ENCODE data around the gene AVPR2.

Gene AVPR2

GRCh38 chrX:153953892-153954557 lies 49.6 kb downstream of the AVPR2 start:
- no peak for DNase-seq

GRCh38 chrX:153954558-153955227 lies 50.2 kb downstream of the AVPR2 start:
- DNase-seq: no peak

GRCh38 chrX:153955228-153955732 lies 50.8 kb downstream of the AVPR2 start:
- no peak for DNase-seq

GRCh38 chrX:153956044-153956907 lies 51.8 kb downstream of the AVPR2 start:
- DNase-seq: no peak
